NOMO-1 treated with DMSO at 0.1 percent for 48 hours (cell line): Measurements from ENCODE around the gene ATAD2B.

Source experiments
- DNase-seq: peaks from one replicate; lab custom pipeline; 2025; ENCODE audit not compliant: unreplicated experiment; lab: John Stamatoyannopoulos, UW

ATAD2B gene

DNA sequence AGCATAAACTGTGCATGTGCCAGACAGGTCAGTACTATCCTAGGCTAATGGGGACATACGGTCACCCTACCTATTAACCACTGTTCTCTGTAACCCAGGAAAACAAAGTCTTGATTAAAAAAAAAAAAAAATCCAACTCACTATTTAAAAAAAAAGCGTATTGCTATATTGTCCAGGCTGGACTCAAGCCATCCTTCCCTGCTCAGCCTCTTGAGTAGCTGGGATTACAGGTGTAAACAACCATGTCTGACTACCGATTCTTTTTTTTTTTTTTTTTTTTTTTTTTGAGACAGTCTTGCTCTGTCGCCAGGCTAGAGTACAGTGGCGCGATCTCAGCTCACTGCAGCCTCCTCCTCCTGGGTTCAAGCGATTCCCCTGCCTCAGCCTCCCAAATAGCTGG lies 11.6 kb downstream of the ATAD2B start:
- DNase-seq, result no peak

DNA sequence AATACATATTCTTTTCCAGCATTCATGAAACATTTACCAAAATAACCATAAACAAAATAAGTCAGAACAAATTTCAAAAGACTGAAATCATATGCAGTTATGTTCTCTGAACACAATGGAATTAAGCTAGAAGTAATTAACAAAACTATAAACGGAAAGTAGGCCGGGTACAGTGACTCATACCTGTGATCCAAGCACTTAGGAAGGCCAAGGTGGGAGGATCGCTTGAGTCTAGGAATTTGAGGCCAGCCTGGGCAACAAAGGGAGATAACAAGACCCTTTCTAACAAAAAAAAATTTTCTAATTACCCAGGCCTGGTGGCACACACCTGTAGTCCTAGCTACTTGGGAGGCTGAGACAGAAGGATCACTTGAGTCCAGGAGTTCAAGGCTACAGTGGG lies 14.9 kb downstream of the ATAD2B start:
- no peak for DNase-seq

GRCh38 chr2:23905155-23905554 lies 21.8 kb downstream of the ATAD2B start:
- DNase-seq, result no peak

- no peak for DNase-seq
These were observed 22.2 kb downstream of the ATAD2B start for GRCh38 chr2:23904692-23905091.

DNA sequence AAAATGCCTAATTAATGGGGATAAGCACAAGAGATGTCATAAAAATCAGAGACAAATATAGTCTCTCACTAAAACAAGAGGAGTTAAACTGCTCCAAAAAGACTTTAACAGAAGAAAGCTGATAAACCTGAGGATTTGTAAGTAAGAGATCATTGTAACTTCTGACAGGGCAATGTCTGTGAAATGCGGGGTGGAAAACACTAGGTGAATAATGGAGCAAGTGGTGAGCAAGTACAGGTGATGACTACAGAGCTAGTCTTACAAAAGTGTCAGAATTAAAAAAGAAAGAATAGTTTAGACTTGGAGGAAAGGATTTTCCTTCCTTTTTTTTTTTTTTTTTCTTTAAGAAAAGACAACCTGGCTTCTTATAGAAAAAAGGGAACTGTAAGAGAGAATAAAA lies 22.7 kb downstream of the ATAD2B start:
- no peak for DNase-seq

DNA sequence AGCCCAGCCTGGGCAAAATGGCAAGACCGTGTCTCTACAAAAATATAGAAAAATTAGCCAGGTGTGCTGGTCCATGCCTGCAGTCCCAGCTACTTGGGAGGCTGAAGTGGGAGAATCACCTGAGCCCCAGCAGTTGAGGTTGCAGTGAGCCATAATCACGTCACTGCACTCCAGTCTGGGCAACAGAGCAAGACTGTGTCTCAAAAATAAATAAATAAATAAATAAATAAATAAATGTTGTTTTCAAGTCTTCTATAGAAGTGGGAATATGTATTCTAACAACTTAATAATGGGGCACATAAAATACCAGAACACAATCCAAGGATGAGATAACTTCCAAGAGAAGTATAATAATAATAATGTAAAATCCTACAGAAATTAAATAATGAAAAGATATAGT lies 23.9 kb downstream of the ATAD2B start:
- no peak for DNase-seq

DNA sequence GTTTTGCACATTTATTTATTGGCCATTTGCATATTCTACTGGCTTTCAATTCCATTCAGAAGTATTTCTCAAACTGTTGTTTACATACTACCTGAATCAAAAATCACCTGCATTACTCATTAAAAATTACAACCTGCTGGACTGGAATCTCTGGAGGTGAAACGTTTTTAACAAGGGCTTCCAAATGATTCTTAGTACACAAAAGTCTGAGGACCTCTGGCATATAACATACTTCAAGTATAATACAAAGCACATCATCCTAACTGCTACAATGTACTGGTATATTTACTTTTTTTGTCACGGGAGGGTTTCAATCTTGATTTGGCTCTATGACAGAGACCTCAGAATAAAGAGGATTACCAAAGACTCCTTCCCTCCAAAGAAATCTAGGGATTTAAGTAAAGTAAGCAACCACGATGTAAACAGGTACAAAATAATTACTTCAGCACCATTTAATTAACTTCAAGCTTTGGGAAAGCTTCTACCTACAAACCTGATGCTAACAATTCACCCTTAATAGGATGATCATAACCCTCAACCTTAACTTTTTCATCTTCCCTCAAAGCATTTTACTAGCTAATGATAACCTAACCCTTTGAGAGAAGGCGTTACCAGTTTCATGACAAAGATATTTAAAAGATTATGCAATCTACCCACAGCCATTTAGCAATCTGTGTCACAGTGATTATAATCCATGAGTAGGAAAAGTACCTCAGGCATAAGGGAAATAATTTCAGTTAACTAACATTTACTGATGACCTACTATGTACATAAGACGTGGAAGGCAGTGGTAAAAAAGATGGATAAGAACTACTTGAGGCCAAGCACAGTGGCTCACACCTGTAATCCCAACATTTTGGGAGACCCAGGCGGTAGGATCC lies 24.7 kb downstream of the ATAD2B start:
- DNase-seq, result peak; percentile 82

DNA sequence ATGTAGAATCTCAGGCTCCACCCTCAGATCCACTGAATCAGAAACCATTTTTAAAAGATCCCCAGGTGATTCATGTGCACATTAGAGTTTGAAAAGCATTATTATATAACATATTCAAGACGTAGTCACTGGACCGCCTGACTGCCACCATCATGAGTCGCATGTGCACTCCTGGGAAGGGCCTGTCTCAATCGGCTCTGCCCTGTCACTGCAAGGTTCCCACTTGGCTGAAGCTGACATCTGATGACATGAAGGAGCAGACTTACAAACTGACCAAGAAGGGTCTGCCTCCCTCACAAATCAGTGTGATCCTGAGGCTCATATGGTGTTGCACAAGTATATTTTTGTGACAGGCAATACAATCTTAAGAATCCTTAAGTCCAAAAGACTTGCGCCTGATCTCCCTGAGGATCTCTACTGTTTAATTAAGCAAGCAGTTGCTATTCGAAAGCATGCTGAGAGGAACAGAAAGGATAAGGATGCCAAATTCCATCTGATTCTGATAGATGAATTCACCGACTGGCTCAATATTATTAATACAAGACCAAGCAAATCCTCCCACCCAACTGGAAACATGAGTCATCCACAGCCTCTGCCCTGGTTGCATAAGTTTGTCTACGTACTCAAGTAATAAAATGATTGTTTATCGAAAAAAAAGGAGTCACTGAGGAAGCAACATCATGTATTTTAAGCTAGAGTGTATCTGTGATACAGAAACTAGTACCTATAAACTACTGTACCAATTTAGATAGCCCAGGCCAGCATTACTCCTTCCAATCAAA lies 26.2 kb downstream of the ATAD2B start:
- DNase-seq, result peak; percentile 54

DNA sequence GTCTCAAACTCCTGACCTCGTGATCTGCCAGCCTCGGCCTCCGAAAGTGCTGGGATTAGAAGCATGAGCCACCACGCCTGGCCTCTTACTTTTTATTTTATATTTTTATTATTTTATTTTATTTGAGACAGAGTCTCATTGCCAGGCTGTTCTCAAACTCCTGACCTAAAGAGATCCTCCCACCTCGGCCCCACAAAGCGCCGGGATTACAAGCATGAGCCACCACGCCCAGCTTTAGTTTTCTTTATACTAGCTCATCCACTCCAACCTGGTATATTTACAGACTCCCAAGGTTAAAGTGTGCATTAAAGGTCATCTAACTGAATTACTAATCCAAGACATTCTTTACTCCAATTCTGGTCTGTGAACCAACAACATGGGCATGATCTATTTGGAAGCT lies 26.8 kb downstream of the ATAD2B start:
- no peak for DNase-seq

DNA sequence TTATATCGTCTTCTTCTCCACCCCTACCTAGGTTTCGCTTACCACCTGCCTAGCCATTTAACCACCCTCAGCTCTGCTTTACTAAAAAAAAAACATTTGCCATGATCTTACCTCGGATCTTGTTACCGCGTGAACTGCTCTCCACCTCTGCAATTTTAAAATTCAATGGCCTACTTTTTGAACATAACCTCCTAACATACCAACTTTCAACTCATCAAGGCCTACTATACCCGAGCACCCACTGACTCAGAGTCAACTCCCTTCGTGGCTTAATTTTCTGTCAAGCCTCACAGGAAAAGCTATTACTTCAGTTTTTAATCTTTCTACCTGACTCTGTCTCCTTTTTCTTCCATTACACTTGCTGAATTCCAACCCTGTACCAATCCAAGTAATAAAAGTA lies 55.7 kb downstream of the ATAD2B start:
- DNase-seq, result no peak

GRCh38 chr2:23867449-23867848 lies 59.5 kb downstream of the ATAD2B start:
- DNase-seq, result no peak

GRCh38 chr2:23862716-23863426 lies 64.1 kb downstream of the ATAD2B start:
- DNase-seq, result no peak

DNA sequence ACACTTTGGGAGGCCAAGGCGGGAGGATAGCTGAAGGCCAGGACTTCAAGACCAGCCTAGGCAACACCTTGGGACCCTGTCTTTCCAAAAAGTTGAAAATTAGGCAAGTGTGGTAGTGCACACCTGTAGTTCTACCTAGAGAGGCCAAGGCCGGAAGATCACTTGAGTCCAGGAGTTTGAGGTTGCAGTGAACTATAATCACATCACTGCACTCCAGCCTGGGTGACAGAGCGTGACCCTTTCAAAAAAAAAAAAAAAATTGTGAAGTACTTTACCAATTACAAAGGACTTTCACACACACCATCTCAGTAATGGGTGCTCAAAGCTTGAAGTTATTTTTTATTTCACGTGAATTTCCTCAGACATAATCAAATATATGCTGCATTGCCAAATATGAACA lies 65.0 kb downstream of the ATAD2B start:
- no peak for DNase-seq

- DNase-seq, result no peak
These were observed 66.9 kb downstream of the ATAD2B start for GRCh38 chr2:23859983-23860382.

GRCh38 chr2:23859234-23859633 lies 67.7 kb downstream of the ATAD2B start:
- DNase-seq, result no peak

DNA sequence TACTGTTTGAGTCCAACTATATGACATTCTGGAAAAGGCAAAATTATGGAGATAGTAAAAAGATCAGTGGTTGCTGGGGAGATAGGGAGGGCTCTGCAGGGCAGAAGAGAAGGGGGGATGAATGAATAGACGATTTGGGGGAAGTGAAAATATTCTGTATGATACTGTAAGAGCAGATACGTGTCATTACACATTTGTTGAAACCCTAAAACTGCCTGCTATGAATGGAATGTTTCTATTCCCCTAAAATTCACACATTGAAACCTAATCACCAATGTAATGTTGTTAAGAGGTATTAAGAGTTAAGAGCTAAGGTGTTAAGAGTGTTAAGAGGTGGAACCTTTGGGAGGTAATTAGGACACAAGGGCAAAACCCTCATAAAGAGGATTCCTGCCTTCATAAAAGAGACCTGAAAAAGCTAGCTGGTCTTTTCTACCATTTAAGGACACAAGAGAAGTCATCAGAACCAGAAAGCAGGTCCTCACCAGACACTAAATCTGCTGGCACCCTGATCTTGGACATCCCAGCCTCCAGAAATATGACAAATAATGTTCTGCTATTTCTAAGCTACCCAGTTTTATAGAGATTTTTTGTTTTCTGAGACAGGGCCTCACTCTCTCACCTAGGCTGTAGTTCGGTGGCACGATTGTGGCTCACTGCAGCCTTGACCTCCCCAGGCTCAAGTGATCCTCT lies 76.2 kb downstream of the ATAD2B start:
- DNase-seq, result no peak

GRCh38 chr2:23844905-23845304 lies 82.0 kb downstream of the ATAD2B start:
- no peak for DNase-seq

GRCh38 chr2:23843051-23843976 lies 83.6 kb downstream of the ATAD2B start:
- no peak for DNase-seq

- no peak for DNase-seq
These were observed 86.9 kb downstream of the ATAD2B start for GRCh38 chr2:23839919-23840578.
